Adrenal gland (tissue), 5 donors: ENCODE data around the gene CASP9.

Experiments
- POLR2A ChIP-seq, 2 donors: fragments of 450-650 bp; IDR thresholded peaks; one replicate each; pipeline ENCODE4 v1.6.1; 2017; ENCODE audit warnings: antibody characterized with exemption in 2 of 2, mild to moderate bottlenecking in 2 of 2, moderate library complexity in 1 of 2
- TF ChIP-seq, protein P1 (sequence below), 6 experiments: fragments of 450-650 bp in 4 of 6; fragments of 200-600 bp in 2 of 6; sonication (generic) in 1 of 6; IDR thresholded peaks; 1 replicate in 5 of 6; 2 replicates in 1 of 6; pipeline versions ENCODE4 v1.5.1 to v1.8.0; 2016 to 2021; ENCODE audit warnings: antibody characterized with exemption in 6 of 6, mild to moderate bottlenecking in 2 of 6, moderate library complexity in 1 of 6
- donor health status: DM: no; HTN: no; CAD: no.

DNA sequence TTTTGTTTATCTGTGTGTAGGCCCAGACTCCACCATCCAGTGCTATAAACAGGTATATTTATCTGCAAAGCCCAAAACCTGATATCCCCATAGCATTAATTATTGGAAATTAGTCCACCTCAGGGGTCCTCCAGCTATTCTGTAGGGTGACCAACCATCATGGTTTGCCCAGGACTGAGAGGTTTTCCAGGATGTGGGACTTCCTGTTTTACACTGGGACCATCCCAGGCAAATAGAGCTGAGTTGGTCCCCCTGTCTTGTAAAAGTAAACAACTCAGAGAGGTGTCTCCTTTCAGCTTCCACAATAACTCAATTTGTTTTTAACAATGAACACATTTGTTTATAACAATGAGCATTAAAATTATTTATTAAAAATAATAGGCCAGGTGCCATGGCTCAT lies 55.9 kb downstream of the CASP9 start:
- no peak for TF ChIP-seq POLR2A (IDR thresholded peaks at IDR 0.05)
- TF ChIP-seq, protein P1, sequence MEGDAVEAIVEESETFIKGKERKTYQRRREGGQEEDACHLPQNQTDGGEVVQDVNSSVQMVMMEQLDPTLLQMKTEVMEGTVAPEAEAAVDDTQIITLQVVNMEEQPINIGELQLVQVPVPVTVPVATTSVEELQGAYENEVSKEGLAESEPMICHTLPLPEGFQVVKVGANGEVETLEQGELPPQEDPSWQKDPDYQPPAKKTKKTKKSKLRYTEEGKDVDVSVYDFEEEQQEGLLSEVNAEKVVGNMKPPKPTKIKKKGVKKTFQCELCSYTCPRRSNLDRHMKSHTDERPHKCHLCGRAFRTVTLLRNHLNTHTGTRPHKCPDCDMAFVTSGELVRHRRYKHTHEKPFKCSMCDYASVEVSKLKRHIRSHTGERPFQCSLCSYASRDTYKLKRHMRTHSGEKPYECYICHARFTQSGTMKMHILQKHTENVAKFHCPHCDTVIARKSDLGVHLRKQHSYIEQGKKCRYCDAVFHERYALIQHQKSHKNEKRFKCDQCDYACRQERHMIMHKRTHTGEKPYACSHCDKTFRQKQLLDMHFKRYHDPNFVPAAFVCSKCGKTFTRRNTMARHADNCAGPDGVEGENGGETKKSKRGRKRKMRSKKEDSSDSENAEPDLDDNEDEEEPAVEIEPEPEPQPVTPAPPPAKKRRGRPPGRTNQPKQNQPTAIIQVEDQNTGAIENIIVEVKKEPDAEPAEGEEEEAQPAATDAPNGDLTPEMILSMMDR (IDR thresholded peaks at IDR 0.05) = no peak
